SH-SY5Y (cell line): ENCODE measurements around the gene MSI2.

ENCODE experiments used
- GATA2 ChIP-seq: IDR thresholded peaks from 2 replicates; pipeline ENCODE4 v1.6.1; 2011; ENCODE audit warnings: mild to moderate bottlenecking, low read depth, low read length
- GATA3 ChIP-seq: IDR thresholded peaks from 2 replicates; pipeline ENCODE4 v1.6.1; 2011; ENCODE audit warnings: low read depth, mild to moderate bottlenecking, low read length, moderate library complexity

DNA sequence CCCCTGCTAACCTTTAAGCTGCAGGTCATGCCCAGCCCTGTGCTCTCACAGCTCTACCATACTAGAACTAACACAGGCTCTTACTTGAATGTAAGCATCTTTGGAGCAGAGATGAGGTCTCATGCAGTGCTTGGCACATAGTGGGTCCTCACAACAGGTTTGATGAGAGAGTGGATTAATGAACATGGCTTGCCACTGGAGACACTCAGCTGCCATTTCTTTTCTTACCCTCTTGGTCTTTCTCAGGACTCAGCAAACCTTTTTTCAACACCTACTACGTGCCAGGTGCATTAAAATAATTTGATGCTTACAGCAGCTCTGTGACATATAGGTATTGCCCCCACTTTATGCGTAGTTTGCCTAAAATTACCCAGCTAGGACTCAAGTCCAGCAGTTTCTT, 133.2 kb downstream of the MSI2 start:
- no peak for TF ChIP-seq GATA2
- no peak for TF ChIP-seq GATA3
